ENCODE results near the gene GET3.

The GET3 gene

DNA sequence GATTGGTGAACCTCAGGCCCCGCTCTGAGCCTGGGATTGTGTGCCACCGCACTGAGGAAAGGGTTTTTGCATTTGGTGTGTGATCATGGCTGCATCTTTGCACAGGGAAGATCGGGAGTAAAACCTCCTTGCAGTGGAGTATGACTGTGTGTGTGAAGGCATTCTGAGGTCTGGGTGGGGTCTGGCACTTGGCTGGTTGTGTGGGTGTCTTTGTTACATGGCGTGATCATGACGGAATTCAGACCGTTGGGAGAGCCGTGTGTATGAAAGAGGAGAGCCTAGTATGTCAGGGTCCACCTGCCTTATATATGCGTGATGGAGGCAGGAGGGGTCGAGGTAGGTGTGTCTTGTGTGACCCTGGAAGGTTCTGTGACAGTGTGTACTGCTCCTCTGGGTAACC, 13.6 kb downstream of the GET3 start:
- in situ Hi-C loops (cut with MboI; ENCODE audit: low sequenced_read_pairs): no loop called here

- in situ Hi-C loops (cut with MboI; ENCODE audit: low sequenced_read_pairs): no loop called here
These were observed 14.3 kb downstream of the GET3 start, which contains the start of gene BEST2 for GRCh38 chr19:12751635-12752034. TSS of gene BEST2 (plus strand) at chr19:12751791. CDS start at chr19:12752593, 802 bp downstream.

DNA sequence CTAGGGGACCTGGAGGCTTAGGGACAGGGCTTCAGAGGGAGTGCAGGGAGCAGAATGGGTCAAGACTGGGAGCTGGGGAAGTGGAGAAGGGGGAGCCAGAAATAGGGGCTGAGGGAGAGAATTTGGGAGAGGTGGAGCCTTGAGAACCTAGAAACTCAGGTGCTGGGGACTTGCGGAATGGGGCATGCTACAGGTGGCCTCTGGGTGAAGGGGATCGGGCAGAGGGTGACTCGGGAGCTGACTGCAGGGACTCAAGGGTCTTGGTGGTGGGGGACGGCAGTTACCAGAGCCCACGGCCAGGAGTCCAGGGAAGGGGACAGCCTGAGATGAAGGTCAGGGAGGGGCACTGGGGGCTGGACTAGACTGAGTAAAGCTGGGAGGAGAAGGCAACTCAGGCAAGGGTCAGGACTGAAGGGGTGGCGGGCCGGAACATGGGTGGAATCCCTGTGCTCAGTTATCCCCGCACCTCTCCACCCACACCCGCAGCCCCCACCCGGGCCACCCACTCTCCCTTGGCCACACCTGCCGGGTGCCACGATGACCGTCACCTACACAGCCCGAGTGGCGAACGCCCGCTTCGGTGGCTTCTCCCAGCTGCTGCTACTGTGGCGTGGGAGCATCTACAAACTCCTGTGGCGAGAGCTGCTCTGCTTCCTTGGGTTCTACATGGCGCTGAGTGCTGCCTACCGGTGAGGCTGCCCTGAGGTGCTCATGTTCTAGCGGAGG, 14.9 kb downstream of the GET3 start:
- in situ Hi-C loops (cut with MboI; ENCODE audit: low sequenced_read_pairs): no loop called here

- in situ Hi-C loops (cut with MboI; ENCODE audit: low sequenced_read_pairs): no loop called here
These were observed 17.3 kb downstream of the GET3 start for GRCh38 chr19:12754465-12755196.

DNA sequence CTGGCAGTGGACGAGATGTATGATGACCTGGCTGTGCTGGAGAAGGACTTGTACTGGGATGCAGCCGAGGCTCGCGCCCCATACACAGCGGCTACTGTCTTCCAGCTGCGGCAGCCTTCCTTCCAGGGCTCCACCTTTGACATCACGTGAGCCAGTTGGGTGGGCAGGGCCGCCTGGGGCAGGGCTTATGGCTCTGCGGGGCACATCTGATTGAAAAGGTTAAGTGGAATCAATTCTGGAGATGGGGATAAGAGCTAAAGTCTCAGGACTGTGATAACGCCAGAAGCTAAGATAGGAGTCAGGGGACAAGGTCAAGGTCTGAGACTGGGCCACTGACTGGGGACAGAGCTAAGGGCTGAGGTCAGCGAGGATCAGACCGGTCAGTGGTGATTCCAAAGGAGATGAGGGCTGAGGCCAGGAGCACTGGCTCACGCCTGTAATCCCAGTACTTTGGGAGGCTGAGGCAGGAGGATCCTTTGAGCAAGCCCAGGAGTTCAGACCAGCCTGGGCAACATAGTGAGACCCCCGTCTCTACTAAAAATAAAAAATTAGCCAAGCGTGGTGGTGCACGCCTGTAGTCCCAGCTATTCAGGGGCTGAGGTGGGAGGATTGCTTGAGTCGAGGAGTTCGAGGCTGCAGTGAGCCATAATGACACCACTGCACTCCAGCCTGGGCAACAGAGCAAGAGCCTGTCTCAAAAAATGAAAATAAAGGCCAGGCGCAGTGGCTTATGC, 19.0 kb downstream of the GET3 start:
- in situ Hi-C loops (cut with MboI; ENCODE audit: low sequenced_read_pairs): no loop called here

GRCh38 chr19:12757544-12758274, 20.4 kb downstream of the GET3 start:
- in situ Hi-C loops (cut with MboI; ENCODE audit: low sequenced_read_pairs): no loop called here

GRCh38 chr19:12759686-12760085, 22.4 kb downstream of the GET3 start:
- in situ Hi-C loops (cut with MboI; ENCODE audit: low sequenced_read_pairs): no loop called here

DNA sequence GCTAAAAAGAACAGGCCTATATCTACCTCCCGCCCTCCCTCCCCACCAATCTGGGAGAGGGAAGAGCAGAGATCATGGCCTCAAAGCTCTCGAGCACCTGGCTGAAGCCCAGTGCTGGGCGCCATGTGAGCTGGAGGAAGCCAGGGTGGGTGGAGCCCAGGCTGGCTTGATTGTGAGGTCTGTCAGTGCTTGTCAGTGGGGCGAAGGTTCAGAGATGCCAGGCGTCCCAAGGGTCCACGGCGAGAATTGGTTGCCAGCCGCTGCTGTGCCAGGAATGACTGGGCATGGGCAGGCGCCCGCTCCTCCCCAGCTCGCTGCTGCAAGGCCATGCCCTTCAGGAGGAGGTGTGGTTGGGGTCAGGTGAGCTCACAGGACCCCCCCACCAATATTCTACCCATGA, 25.8 kb downstream of the GET3 start:
- in situ Hi-C loops (cut with MboI; ENCODE audit: low sequenced_read_pairs): no loop called here

GRCh38 chr19:12764698-12765097, 27.4 kb downstream of the GET3 start:
- in situ Hi-C loops (cut with MboI; ENCODE audit: low sequenced_read_pairs): no loop called here

DNA sequence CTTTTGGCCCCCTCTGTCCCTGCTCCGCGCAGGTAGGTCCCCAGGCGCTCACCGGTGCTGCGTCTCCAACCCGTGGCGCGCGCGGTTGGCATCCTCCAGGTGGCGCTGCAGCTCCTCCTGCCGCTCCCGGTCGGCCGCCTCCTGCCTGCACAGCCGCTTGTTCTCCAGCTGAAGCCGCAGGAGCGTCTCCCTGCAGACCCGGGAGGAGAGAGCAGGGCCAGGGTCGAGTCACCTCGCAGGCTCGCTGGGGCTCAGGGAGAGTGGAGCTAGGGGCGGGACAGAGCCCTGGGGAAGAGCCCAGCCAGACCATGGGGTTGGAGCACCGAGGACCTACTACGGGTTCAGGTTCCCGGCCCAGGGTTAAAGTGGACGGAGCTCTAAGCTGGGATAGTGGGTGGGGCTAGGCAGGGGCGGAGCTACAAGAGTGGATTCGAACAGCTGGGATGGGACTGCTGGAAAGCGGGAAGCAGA, 28.8 kb downstream of the GET3 start:
- in situ Hi-C loops (cut with MboI; ENCODE audit: low sequenced_read_pairs): no loop called here

- in situ Hi-C loops (cut with MboI; ENCODE audit: low sequenced_read_pairs): no loop called here
These were observed 29.9 kb downstream of the GET3 start for GRCh38 chr19:12767150-12767549.

- in situ Hi-C loops (cut with MboI; ENCODE audit: low sequenced_read_pairs): no loop called here
These were observed 30.4 kb downstream of the GET3 start for GRCh38 chr19:12767666-12768065.

DNA sequence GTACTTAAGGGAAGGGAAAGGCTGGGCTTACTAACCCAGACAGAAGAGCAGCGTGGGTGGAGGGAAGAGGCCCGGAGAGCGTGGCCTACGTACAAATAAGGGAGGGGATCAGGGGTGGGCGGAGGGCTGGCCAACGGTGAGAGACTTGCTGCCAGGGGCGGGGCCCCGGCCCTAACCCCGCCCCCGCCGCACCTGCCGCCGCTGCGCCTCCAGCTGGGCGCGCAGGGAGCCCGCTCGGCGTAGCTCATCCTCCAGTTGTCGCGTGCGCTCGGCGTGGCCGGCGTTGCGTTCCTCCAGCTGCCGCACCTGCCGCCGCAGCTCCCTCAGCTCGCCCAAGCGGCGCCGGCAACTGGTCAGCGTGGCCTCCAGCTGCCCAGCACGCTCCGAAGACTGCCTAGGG, 32.4 kb downstream of the GET3 start:
- in situ Hi-C loops (cut with MboI; ENCODE audit: low sequenced_read_pairs): no loop called here

- in situ Hi-C loops (cut with MboI; ENCODE audit: low sequenced_read_pairs): no loop called here
These were observed 33.6 kb downstream of the GET3 start for GRCh38 chr19:12770922-12771321.

DNA sequence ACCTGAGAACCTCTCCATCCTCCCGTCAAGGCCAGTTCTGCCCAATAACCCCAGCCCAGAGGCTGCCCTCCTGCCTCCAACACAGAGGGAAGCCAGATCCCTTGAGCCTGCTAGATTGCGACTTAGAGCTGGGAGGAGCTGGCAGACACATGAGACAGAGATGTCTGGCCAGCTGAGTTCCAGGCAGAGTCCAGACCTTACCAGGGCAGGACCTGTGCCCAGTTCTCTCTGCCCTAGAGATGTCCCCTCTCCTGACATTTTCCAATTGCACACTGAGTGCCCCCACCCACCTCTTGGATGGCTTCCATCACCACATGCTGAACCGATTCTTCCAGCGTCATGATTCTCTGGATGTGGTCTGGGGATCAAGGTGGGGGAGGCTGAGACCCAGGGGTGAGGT, 35.0 kb downstream of the GET3 start:
- in situ Hi-C loops (cut with MboI; ENCODE audit: low sequenced_read_pairs): no loop called here

- in situ Hi-C loops (cut with MboI; ENCODE audit: low sequenced_read_pairs): no loop called here
These were observed 36.3 kb downstream of the GET3 start for GRCh38 chr19:12773571-12773970.

DNA sequence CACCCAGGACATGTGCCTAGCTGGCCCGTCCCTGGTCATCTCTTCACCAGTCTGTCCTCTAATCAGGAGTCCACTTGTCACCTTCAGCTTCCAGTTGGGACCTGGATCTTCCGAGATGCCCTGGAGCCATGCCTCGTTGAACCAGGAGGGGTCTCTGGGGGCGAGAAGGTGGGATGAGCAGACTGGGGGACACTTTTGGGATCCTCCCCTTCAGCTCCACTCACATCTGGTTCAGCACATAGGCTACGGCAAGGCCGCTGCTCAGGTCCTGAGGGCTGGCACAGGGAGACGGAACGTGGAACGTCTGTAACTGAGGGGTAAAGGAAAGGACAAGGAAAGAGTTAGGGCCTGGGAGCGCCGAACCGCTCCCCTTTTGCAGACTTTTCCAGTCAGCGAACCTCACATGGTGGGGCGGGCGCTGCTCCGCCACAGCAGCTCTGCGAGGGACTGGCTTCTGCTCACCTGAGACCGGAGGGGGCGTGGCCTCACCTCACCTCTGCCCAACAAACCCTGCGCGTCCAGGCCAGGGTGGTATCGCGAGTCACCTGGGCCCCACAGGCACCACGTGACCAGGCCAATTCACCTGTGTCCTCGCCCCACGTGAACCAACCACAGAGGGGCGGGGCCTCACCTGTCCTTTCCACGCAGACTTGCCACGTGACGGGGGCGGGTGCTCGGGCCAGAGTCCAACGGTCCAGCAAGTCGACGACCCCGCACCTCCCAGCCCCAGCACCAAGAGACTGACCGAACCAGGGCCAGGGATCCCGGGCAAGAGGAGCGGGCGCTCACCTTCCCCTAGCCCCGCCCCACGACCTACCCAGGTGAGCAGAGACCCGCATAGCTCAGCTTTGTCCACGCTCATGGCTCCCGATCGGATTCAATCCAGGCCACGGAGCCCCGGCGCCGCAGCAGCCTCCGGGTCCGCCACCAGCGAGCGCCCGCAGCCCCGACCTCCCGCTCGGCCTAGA, 37.6 kb downstream of the GET3 start, which contains the start of gene HOOK2:
Gene HOOK2 (minus strand): TSS at position 965 of the 968 bp plus-strand sequence. CDS start 103 bp downstream, at position 862.
- in situ Hi-C loops (cut with MboI; ENCODE audit: low sequenced_read_pairs): no loop called here

DNA sequence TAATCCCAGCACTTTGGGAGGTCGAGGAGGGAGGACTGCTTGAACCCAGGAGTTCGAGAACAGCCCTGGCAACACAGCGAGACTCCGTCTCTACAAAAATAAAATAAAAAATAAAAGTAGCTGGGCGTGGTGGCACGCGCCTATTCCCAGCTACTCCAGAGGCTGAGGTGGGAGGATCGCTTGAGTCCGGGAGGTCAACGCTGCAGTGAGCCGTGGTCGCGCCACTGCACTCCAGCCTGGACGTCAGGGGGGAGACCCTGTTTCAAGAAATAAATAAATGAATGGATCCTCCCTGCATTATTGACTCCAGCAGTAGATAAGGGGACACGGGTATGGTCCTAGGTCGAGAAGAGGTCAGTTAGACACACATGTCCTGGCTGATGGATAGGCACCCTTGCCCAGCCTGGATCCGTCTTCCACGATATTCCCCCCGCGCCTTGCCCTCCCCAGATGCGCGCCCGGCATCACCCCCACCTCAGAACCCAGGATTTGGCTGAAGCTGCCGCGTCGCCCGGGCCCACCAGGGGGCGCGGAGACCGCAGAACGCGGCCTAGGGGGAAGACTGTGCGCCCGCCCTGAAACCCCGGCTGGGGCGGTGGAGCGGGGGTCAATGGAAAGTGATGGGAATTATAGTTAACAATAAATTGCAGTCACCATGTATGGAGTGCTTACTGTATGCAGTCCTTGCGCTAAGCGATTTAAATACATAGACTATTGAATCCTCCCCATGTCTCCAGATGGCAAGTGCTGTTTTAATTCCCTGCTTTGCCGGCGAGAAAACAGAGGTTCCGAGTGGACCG, 40.1 kb downstream of the GET3 start:
- in situ Hi-C loops (cut with MboI; ENCODE audit: low sequenced_read_pairs): no loop called here

Data from hTERT RPE-1 (cell line).